Measurements from ENCODE around the gene GOLM1.

GOLM1 gene

GRCh38 chr9:86021166-86021565, 78.2 kb downstream of the GOLM1 start:
- H3K9me3 ChIP-seq (ENCODE audit: control insufficient read depth, insufficient read depth, low read length): no peaks in the 10 kb centered on the region
- no peak overlapping the region for H3K9ac ChIP-seq (ENCODE audit: low read depth, low read length)
- H3K4me3 ChIP-seq (ENCODE audit: low read depth, low read length): no peak overlapping the region
- H3K36me3 ChIP-seq (ENCODE audit: control insufficient read depth, insufficient read depth, low read length): peaks cover 96% of the 10 kb centered on the region
- no peaks in the 10 kb centered on the region for H3K4me1 ChIP-seq (ENCODE audit: control insufficient read depth, insufficient read depth, low read length)
- H3K27me3 ChIP-seq (ENCODE audit: control insufficient read depth, insufficient read depth, low read length): no peaks in the 10 kb centered on the region
- no peak overlapping the region for H3K27ac ChIP-seq (ENCODE audit: low read depth, low read length)

DNA sequence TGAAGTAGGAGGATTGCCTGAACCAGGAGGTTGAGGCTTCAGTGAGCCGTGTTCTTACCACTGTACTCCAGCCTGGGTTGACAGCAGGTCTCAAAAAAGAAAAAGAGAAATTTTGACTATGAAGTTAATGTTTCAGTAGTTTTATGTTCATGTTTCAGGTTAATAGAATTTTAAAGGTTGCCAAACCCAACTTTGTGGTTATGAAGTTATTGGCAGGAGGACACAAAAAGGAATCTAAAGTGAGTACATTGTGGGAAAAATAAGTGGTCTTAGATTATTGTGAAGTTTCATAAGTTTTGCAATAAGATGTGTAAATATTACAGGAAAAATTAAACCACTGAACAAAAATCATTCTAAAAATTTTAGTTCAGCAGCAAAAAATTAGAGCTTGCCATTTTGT, 78.6 kb downstream of the GOLM1 start:
- Histone ChIP-seq H3K27ac (ENCODE audit: low read depth, low read length) (no peak overlapping the region), H3K27me3 (ENCODE audit: control insufficient read depth, insufficient read depth, low read length) (no peaks in the 10 kb centered on the region), H3K9ac (ENCODE audit: low read depth, low read length) (no peak overlapping the region), H3K36me3 (ENCODE audit: control insufficient read depth, insufficient read depth, low read length) (peaks cover 92% of the 10 kb centered on the region), H3K4me3 (ENCODE audit: low read depth, low read length) (no peak overlapping the region), H3K4me1 (ENCODE audit: control insufficient read depth, insufficient read depth, low read length) (no peaks in the 10 kb centered on the region), H3K9me3 (ENCODE audit: control insufficient read depth, insufficient read depth, low read length) (no peaks in the 10 kb centered on the region)

GRCh38 chr9:86009133-86009532, 90.2 kb downstream of the GOLM1 start:
- Histone ChIP-seq H3K4me1 (ENCODE audit: control insufficient read depth, insufficient read depth, low read length) (no peaks in the 10 kb centered on the region), H3K36me3 (ENCODE audit: control insufficient read depth, insufficient read depth, low read length) (peaks cover 82% of the 10 kb centered on the region), H3K4me3 (ENCODE audit: low read depth, low read length) (no peak overlapping the region), H3K9ac (ENCODE audit: low read depth, low read length) (no peak overlapping the region), H3K27me3 (ENCODE audit: control insufficient read depth, insufficient read depth, low read length) (no peaks in the 10 kb centered on the region), H3K9me3 (ENCODE audit: control insufficient read depth, insufficient read depth, low read length) (peaks cover 11% of the 10 kb centered on the region), H3K27ac (ENCODE audit: low read depth, low read length) (no peak overlapping the region)

- Histone ChIP-seq H3K9me3 (ENCODE audit: control insufficient read depth, insufficient read depth, low read length) (peaks cover 15% of the 10 kb centered on the region), H3K4me3 (ENCODE audit: low read depth, low read length) (no peak overlapping the region), H3K9ac (ENCODE audit: low read depth, low read length) (no peak overlapping the region), H3K4me1 (ENCODE audit: control insufficient read depth, insufficient read depth, low read length) (no peaks in the 10 kb centered on the region), H3K27me3 (ENCODE audit: control insufficient read depth, insufficient read depth, low read length) (no peaks in the 10 kb centered on the region), H3K27ac (ENCODE audit: low read depth, low read length) (no peak overlapping the region), H3K36me3 (ENCODE audit: control insufficient read depth, insufficient read depth, low read length) (peaks cover 76% of the 10 kb centered on the region)
These were observed 94.0 kb downstream of the GOLM1 start for GRCh38 chr9:86005253-86005775.

- Histone ChIP-seq H3K27me3 (ENCODE audit: control insufficient read depth, insufficient read depth, low read length) (no peaks in the 10 kb centered on the region), H3K9me3 (ENCODE audit: control insufficient read depth, insufficient read depth, low read length) (no peaks in the 10 kb centered on the region), H3K9ac (ENCODE audit: low read depth, low read length) (no peak overlapping the region), H3K4me3 (ENCODE audit: low read depth, low read length) (no peak overlapping the region), H3K4me1 (ENCODE audit: control insufficient read depth, insufficient read depth, low read length) (no peaks in the 10 kb centered on the region), H3K36me3 (ENCODE audit: control insufficient read depth, insufficient read depth, low read length) (peaks cover 47% of the 10 kb centered on the region), H3K27ac (ENCODE audit: low read depth, low read length) (no peak overlapping the region)
These were observed 103.8 kb downstream of the GOLM1 start for GRCh38 chr9:85995599-85995998.

DNA sequence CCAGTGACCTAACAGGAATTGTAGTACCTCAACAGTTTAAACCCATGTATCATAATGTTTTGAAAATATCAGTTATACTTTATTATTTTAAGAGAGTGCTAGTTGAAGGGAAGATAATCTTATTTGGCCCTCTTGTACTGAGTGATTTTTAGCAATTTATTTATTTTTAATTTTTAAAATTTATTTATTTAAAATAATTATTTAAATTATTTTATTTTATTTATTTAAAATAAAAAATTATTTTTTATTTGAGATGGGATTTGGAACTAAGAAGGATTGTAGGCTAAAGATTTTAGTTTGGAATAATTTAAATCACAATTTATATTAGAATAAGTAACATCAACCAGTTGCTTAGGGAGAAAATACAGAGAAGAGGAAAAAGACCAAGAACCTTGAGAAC, 104.3 kb downstream of the GOLM1 start:
- H3K27ac ChIP-seq (ENCODE audit: low read depth, low read length): no peak overlapping the region
- no peak overlapping the region for H3K9ac ChIP-seq (ENCODE audit: low read depth, low read length)
- no peaks in the 10 kb centered on the region for H3K27me3 ChIP-seq (ENCODE audit: control insufficient read depth, insufficient read depth, low read length)
- H3K4me3 ChIP-seq (ENCODE audit: low read depth, low read length): no peak overlapping the region
- H3K4me1 ChIP-seq (ENCODE audit: control insufficient read depth, insufficient read depth, low read length): no peaks in the 10 kb centered on the region
- peaks cover 48% of the 10 kb centered on the region for H3K36me3 ChIP-seq (ENCODE audit: control insufficient read depth, insufficient read depth, low read length)
- H3K9me3 ChIP-seq (ENCODE audit: control insufficient read depth, insufficient read depth, low read length): no peaks in the 10 kb centered on the region

DNA sequence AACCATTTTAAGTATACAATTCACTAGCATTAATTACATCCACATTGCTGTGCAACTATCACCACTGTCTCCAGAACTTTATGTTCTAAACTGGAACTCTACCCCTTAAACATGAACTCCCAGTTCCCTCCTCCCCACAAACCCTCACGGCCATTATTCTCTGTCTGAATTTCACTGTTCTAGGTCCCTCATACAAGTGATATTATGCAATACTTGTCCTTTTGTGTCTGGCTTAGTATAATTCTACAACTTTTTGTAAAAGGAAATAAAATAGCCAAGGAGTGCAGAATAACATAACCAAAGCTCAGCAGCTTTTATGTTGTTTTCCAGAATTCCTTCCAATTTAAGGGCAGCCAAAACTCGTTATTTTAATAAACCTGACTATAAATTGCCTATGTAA, 105.2 kb downstream of the GOLM1 start:
- H3K27ac ChIP-seq (ENCODE audit: low read depth, low read length): no peak overlapping the region
- H3K9ac ChIP-seq (ENCODE audit: low read depth, low read length): no peak overlapping the region
- no peaks in the 10 kb centered on the region for H3K27me3 ChIP-seq (ENCODE audit: control insufficient read depth, insufficient read depth, low read length)
- no peaks in the 10 kb centered on the region for H3K4me1 ChIP-seq (ENCODE audit: control insufficient read depth, insufficient read depth, low read length)
- peaks cover 48% of the 10 kb centered on the region for H3K36me3 ChIP-seq (ENCODE audit: control insufficient read depth, insufficient read depth, low read length)
- no peak overlapping the region for H3K4me3 ChIP-seq (ENCODE audit: low read depth, low read length)
- no peaks in the 10 kb centered on the region for H3K9me3 ChIP-seq (ENCODE audit: control insufficient read depth, insufficient read depth, low read length)

DNA sequence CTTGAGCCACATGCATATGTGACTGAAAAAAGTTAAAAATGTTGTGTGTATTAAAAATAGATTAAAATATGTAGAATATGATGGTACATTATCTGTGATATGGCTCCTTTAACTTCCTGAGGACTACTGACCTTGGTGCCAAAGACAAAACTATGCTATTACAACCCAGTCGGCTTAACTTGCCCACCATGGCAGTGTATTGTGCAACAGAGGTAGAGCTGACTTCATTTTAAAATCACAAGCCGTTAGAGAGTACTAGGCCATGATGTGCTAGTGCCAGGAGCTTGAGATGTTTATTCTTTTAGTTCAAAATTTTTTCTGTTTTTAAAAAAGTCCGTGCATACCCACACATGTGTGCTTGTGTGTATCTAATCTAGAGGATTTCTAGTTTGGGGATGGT, 112.1 kb downstream of the GOLM1 start:
- Histone ChIP-seq H3K27me3 (ENCODE audit: control insufficient read depth, insufficient read depth, low read length) (no peaks in the 10 kb centered on the region), H3K4me1 (ENCODE audit: control insufficient read depth, insufficient read depth, low read length) (no peaks in the 10 kb centered on the region), H3K9me3 (ENCODE audit: control insufficient read depth, insufficient read depth, low read length) (no peaks in the 10 kb centered on the region), H3K27ac (ENCODE audit: low read depth, low read length) (no peak overlapping the region), H3K9ac (ENCODE audit: low read depth, low read length) (no peak overlapping the region), H3K36me3 (ENCODE audit: control insufficient read depth, insufficient read depth, low read length) (peaks cover 46% of the 10 kb centered on the region), H3K4me3 (ENCODE audit: low read depth, low read length) (no peak overlapping the region)

GRCh38 chr9:85984457-85984856, 114.9 kb downstream of the GOLM1 start:
- Histone ChIP-seq H3K9me3 (ENCODE audit: control insufficient read depth, insufficient read depth, low read length) (no peaks in the 10 kb centered on the region), H3K27me3 (ENCODE audit: control insufficient read depth, insufficient read depth, low read length) (no peaks in the 10 kb centered on the region), H3K4me3 (ENCODE audit: low read depth, low read length) (no peak overlapping the region), H3K36me3 (ENCODE audit: control insufficient read depth, insufficient read depth, low read length) (peaks cover 68% of the 10 kb centered on the region), H3K27ac (ENCODE audit: low read depth, low read length) (no peak overlapping the region), H3K9ac (ENCODE audit: low read depth, low read length) (no peak overlapping the region), H3K4me1 (ENCODE audit: control insufficient read depth, insufficient read depth, low read length) (no peaks in the 10 kb centered on the region)

DNA sequence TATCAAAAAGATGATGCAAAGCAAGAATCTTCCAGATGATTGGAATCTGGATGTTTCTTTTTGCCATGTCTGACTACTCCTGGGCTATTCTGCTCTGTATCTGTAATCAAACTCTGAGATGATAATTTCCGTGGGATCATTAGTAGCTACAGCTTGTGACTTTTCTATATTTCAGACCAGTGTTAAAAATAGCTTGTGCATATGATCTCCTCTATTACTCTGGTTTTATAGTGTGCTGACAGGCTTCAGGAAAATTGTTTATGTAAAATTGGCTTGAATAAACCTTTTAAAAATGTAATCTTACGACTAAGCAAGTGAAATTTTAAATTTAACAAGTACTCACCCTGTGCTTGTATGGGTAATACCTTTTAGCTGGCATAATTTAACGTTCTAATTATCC, 118.0 kb downstream of the GOLM1 start:
- Histone ChIP-seq H3K27me3 (ENCODE audit: control insufficient read depth, insufficient read depth, low read length) (no peaks in the 10 kb centered on the region), H3K36me3 (ENCODE audit: control insufficient read depth, insufficient read depth, low read length) (peaks cover 88% of the 10 kb centered on the region)

GRCh38 chr9:85978496-85978895, 120.9 kb downstream of the GOLM1 start:
- Histone ChIP-seq H3K27ac (ENCODE audit: low read depth, low read length) (no peak overlapping the region), H3K9me3 (ENCODE audit: control insufficient read depth, insufficient read depth, low read length) (no peaks in the 10 kb centered on the region), H3K36me3 (ENCODE audit: control insufficient read depth, insufficient read depth, low read length) (peaks cover 92% of the 10 kb centered on the region), H3K9ac (ENCODE audit: low read depth, low read length) (no peak overlapping the region), H3K4me3 (ENCODE audit: low read depth, low read length) (no peak overlapping the region), H3K4me1 (ENCODE audit: control insufficient read depth, insufficient read depth, low read length) (no peaks in the 10 kb centered on the region), H3K27me3 (ENCODE audit: control insufficient read depth, insufficient read depth, low read length) (no peaks in the 10 kb centered on the region)

More for the DNA sequence above, 118.0 kb downstream of the GOLM1 start:
- no peak overlapping the region for H3K9ac ChIP-seq (ENCODE audit: low read depth, low read length)
- H3K27ac ChIP-seq (ENCODE audit: low read depth, low read length): no peak overlapping the region
- no peaks in the 10 kb centered on the region for H3K4me1 ChIP-seq (ENCODE audit: control insufficient read depth, insufficient read depth, low read length)
- H3K9me3 ChIP-seq (ENCODE audit: control insufficient read depth, insufficient read depth, low read length): no peaks in the 10 kb centered on the region
- H3K4me3 ChIP-seq (ENCODE audit: low read depth, low read length): no peak overlapping the region

Data from HUES48 (cell line).